Natural killer cell (primary cell): Measurements from ENCODE around the gene PDE8A. TPM values are rescaled to one million over a fixed set of nuclear protein-coding genes. Genes with fewer than 3 reads are reported as not detected.

Source experiments
- ATAC-seq, 3 donors: fragments of 150-1000 bp in 2 of 3; fragments of 200-7000 bp in 1 of 3; cut with Tn5 transposase; 1 replicate in 1 of 3; 2 replicates in 2 of 3; pipeline ENCODE4 v1.10.0; 2021; ENCODE audit warnings: mild to moderate bottlenecking in 2 of 3, moderate library complexity in 2 of 3
- DNase-seq, 2 donors: peaks; one replicate each; pipeline versions ENCODE4 v3.0.0 to v3.0.0-alpha.2; 2013 to 2021; ENCODE audit warnings: mixed read lengths in 1 of 2
- H3K27ac ChIP-seq: one replicate; pipeline ENCODE4 v1.5.1; 2013; ENCODE audit warnings: mild to moderate bottlenecking, low read length
- H3K27me3 ChIP-seq: one replicate; pipeline ENCODE4 v1.6.1; 2013; ENCODE audit warnings: low read length; ENCODE audit not compliant: control insufficient read depth, insufficient read depth
- H3K36me3 ChIP-seq: one replicate; pipeline ENCODE4 v1.6.1; 2013; ENCODE audit warnings: low read length; ENCODE audit not compliant: control insufficient read depth, insufficient read depth
- H3K4me1 ChIP-seq: one replicate; pipeline ENCODE4 v1.6.1; 2013; ENCODE audit warnings: low read length; ENCODE audit not compliant: control insufficient read depth, insufficient read depth
- H3K4me3 ChIP-seq: one replicate; pipeline ENCODE4 v1.5.1; 2013; ENCODE audit warnings: low read length
- H3K9me3 ChIP-seq: one replicate; pipeline ENCODE4 v1.6.1; 2013; ENCODE audit warnings: low read length; ENCODE audit not compliant: control insufficient read depth, insufficient read depth
- H3K27ac Mint-ChIP-seq, 2 donors: one replicate each; pipeline ENCODE4 v1.8.0; 2022; ENCODE audit warnings: mild to moderate bottlenecking in 2 of 2, mixed read lengths in 2 of 2, moderate library complexity in 1 of 2
- H3K27me3 Mint-ChIP-seq, 2 donors: one replicate each; pipeline ENCODE4 v1.8.0; 2022; ENCODE audit warnings: low read depth in 2 of 2, mixed read lengths in 2 of 2
- H3K36me3 Mint-ChIP-seq: one replicate; pipeline ENCODE4 v1.8.0; 2022; ENCODE audit warnings: mixed read lengths
- H3K4me1 Mint-ChIP-seq, 2 donors: one replicate each; pipeline ENCODE4 v1.8.0; 2022; ENCODE audit warnings: mixed read lengths in 2 of 2
- H3K4me3 Mint-ChIP-seq: one replicate; pipeline ENCODE4 v1.8.0; 2022; ENCODE audit warnings: mild to moderate bottlenecking, moderate library complexity, mixed read lengths
- H3K9me3 Mint-ChIP-seq, 2 donors: one replicate each; pipeline ENCODE4 v1.8.0; 2022; ENCODE audit warnings: mixed read lengths in 2 of 2
- WGBS: methylation state at CpG from one replicate; pipeline ENCODE4 v1.1.7; 2013; ENCODE audit warnings: missing lambda C conversion rate; ENCODE audit not compliant: insufficient coverage; 5-methylcytosine and 5-hydroxymethylcytosine counted together
- intact Hi-C: fragments of 100-400 bp; cut with micrococcal nuclease; formaldehyde crosslinking; loops from one replicate; pipeline ENCODE4 v1.14.2; 2022
- total RNA-seq, 4 donors: library from RNA; stranded (reverse); fragments of 120-200 nt in 1 of 4; gene quantifications; one replicate each; pipeline versions ENCODE4 v1.2.3 to v1.2.4, GENCODE V29; 2013 to 2022
- TF ChIP-seq, protein P1 (sequence below): fragments of 200-600 bp; IDR thresholded peaks from one replicate; pipeline ENCODE4 v1.8.0; 2022; ENCODE audit warnings: antibody characterized with exemption

The PDE8A gene
- total RNA-seq, 3 donors from 2014 or later (not counting 1 experiment from before 2014, with no cell fraction given): 21.0 to 24.2 (median 23.8) TPM

DNA sequence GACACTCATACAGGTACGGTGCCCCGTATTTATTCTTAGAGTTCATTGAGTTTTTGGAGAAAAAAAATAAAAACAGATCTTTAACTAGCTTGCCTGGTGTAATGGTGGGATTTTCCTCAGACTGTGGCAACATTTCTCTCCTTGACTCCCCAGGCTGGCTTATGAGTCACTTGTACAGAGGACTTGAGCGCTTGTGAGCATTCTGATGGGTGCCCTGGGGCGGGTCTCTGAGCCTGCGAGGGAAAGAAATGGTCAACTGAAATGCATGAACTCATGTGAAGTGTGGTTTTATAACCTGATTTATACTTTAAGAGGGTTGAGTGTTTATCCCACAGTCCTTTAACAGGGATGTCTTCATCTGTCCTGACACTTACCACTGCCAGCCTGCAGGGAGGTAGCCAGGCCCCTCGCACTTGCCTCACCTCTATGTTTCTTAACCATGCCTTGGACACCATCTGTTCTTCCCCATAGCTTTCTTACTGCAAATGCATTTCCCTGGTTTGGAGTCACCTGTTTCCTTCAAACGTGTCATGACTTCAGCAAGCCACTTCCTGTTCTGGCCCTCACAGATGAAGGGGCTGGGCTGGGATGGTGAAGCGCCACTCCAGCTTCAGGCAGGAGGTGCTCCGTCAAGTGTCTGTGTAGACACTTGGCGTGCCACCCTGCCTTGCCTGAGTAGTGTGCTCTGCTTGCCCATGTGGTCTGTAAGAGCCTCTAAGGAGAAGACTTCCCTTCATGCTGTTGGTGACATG lies 118.7 kb downstream of the PDE8A start:
- H3K4me1 ChIP-seq: peaks cover 12% of the 10 kb centered on the region
- H3K27ac ChIP-seq: no peak overlapping the region
- DNase-seq (peak in 1 of 2 donors; percentile 50), ATAC-seq (peak; percentile 34 to 80 (median 54))
- H3K4me3 ChIP-seq: no peak overlapping the region
- intact Hi-C loops: no loop called here
- H3K4me3 Mint-ChIP-seq: no peak overlapping the region
- WGBS: 70% methylated on average over 9 of the region's 10 CpGs
- no peaks in the 10 kb centered on the region for H3K36me3 Mint-ChIP-seq
- no peaks in the 10 kb centered on the region for H3K27me3 ChIP-seq
- H3K27ac Mint-ChIP-seq: no peak overlapping the region
- no peaks in the 10 kb centered on the region for H3K27me3 Mint-ChIP-seq
- H3K9me3 ChIP-seq: no peaks in the 10 kb centered on the region
- H3K9me3 Mint-ChIP-seq: no peaks in the 10 kb centered on the region
- peaks cover 0 to 9% of the 10 kb centered on the region in 2 donors for H3K4me1 Mint-ChIP-seq
- H3K36me3 ChIP-seq: no peaks in the 10 kb centered on the region
- TF ChIP-seq, protein P1, sequence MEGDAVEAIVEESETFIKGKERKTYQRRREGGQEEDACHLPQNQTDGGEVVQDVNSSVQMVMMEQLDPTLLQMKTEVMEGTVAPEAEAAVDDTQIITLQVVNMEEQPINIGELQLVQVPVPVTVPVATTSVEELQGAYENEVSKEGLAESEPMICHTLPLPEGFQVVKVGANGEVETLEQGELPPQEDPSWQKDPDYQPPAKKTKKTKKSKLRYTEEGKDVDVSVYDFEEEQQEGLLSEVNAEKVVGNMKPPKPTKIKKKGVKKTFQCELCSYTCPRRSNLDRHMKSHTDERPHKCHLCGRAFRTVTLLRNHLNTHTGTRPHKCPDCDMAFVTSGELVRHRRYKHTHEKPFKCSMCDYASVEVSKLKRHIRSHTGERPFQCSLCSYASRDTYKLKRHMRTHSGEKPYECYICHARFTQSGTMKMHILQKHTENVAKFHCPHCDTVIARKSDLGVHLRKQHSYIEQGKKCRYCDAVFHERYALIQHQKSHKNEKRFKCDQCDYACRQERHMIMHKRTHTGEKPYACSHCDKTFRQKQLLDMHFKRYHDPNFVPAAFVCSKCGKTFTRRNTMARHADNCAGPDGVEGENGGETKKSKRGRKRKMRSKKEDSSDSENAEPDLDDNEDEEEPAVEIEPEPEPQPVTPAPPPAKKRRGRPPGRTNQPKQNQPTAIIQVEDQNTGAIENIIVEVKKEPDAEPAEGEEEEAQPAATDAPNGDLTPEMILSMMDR: no peak

DNA sequence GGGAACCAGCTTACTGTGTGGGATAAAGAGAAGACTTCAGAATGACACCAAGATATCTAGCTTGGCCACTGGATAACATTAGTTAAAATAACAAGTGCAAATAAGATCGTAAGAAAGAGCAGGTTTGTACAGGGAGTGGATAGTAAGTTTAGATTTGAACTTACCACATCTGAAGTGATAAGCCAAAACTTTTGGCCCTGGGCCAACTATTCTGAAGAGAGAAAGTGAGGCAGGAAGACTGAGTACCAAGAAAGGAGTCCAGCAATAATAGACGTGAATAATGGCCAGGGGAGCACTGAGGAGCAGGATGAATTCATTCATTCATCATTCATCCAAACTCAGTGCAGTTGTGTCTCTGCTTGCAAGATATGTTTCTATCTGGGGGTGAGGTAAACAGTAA lies 122.9 kb downstream of the PDE8A start:
- Mint-ChIP-seq H3K4me1 (peaks cover 0 to 9% of the 10 kb centered on the region in 2 donors), H3K9me3 (no peaks in the 10 kb centered on the region), H3K27ac (no peak overlapping the region), H3K4me3 (no peak overlapping the region), H3K36me3 (no peaks in the 10 kb centered on the region), H3K27me3 (no peaks in the 10 kb centered on the region)
- Histone ChIP-seq H3K4me1 (peaks cover 12% of the 10 kb centered on the region), H3K27me3 (no peaks in the 10 kb centered on the region), H3K4me3 (no peak overlapping the region), H3K27ac (no peak overlapping the region), H3K36me3 (no peaks in the 10 kb centered on the region), H3K9me3 (no peaks in the 10 kb centered on the region)
- TF ChIP-seq, protein P1: no peak
- WGBS: 80% methylated on average over 1 of the region's 2 CpGs
- DNase-seq (no peak), ATAC-seq (no peak)
- intact Hi-C loops: no loop called here

DNA sequence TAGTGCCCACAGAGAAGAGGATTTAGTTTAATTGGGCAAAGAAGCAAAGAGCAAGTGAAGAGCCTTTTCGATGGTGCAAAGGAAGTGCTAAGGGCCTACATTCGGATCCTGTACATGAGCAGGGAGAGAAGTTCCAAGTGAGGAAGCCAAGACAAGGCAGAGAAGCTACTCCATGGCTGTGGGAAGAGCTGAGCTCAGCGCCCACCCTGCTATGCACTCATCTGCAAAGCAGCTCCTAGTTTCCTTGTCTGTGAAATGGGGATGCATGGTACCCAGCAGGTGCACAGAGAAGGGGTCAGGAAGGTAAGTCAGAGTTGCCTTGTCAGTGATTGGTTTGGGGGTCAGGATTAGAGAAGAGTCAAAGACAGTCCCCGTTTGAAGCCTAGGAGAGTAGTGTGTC lies 126.5 kb downstream of the PDE8A start:
- intact Hi-C loops: no loop called here
- Mint-ChIP-seq H3K36me3 (no peaks in the 10 kb centered on the region), H3K4me1 (peaks cover 0 to 9% of the 10 kb centered on the region in 2 donors), H3K4me3 (no peak overlapping the region), H3K9me3 (no peaks in the 10 kb centered on the region), H3K27ac (no peak overlapping the region), H3K27me3 (no peaks in the 10 kb centered on the region)
- no peaks in the 10 kb centered on the region for H3K9me3 ChIP-seq
- peaks cover 2% of the 10 kb centered on the region for H3K36me3 ChIP-seq
- H3K4me1 ChIP-seq: no peaks in the 10 kb centered on the region
- no peak for ATAC-seq
- no peak overlapping the region for H3K27ac ChIP-seq
- no peaks in the 10 kb centered on the region for H3K27me3 ChIP-seq
- H3K4me3 ChIP-seq: no peak overlapping the region
- 94% methylated on average over 4 of the region's 4 CpGs for WGBS
- TF ChIP-seq, protein P1: no peak
- DNase-seq: no peak

DNA sequence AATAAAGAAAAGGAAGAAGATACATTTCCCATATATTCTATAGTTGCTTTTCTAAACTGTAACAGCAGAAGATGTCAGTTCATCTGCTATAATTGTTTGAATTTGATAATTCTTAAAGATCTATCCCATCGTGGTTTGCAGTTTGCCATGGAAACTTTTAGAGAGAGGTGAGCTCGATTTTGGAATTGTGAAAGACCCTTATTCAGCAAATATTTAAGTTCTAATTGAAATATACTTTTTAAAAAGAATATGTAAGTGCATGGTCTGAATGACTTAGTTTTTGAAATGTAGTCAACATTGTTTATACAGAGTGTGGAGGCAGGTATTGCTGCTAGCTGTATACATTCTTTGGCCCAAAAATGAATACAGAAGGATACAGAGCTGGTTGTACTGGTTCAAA lies 127.7 kb downstream of the PDE8A start:
- Histone ChIP-seq H3K27ac (no peak overlapping the region), H3K4me1 (no peaks in the 10 kb centered on the region), H3K9me3 (no peaks in the 10 kb centered on the region), H3K27me3 (no peaks in the 10 kb centered on the region), H3K36me3 (peaks cover 12% of the 10 kb centered on the region), H3K4me3 (no peak overlapping the region)
- Mint-ChIP-seq H3K36me3 (no peaks in the 10 kb centered on the region), H3K4me1 (peaks cover 0 to 5% of the 10 kb centered on the region in 2 donors), H3K4me3 (no peak overlapping the region), H3K27ac (no peak overlapping the region), H3K9me3 (no peaks in the 10 kb centered on the region), H3K27me3 (no peaks in the 10 kb centered on the region)
- ATAC-seq: no peak
- WGBS: 100% methylated on average over 1 of the region's 2 CpGs
- no peak for DNase-seq
- TF ChIP-seq, protein P1: no peak
- intact Hi-C loops: no loop called here
